GM18499 (cell line): ENCODE data around the gene DENND1B.
"Not testable (repeated sequence)": the region's sequence is repeated elsewhere in the genome, so short reads cannot be mapped to it uniquely, and the experiment has no call there.

Experiments
- ATAC-seq: cut with Tn5 transposase; IDR thresholded peaks from one replicate; pipeline ENCODE4 v1.9.1; 2021; ENCODE audit warnings: moderate number of reproducible peaks; ENCODE audit not compliant: insufficient read depth, unreplicated experiment

Gene DENND1B

GRCh38 chr1:197577580-197577979 lies 197.7 kb downstream of the DENND1B start:
- no peak for ATAC-seq

- not testable (repeated sequence) for ATAC-seq
These were observed 199.7 kb downstream of the DENND1B start for GRCh38 chr1:197575531-197575930.

- no peak for ATAC-seq
These were observed 203.1 kb downstream of the DENND1B start for GRCh38 chr1:197572169-197572568.

GRCh38 chr1:197567442-197567841 lies 207.8 kb downstream of the DENND1B start:
- no peak for ATAC-seq

- no peak for ATAC-seq
These were observed 214.2 kb downstream of the DENND1B start for GRCh38 chr1:197561041-197561440.

GRCh38 chr1:197559655-197560054 lies 215.6 kb downstream of the DENND1B start:
- ATAC-seq: no peak

- no peak for ATAC-seq
These were observed 216.0 kb downstream of the DENND1B start for GRCh38 chr1:197559244-197559643.

- no peak for ATAC-seq
These were observed 218.0 kb downstream of the DENND1B start for GRCh38 chr1:197557302-197557701.

- ATAC-seq: no peak
These were observed 222.0 kb downstream of the DENND1B start for GRCh38 chr1:197553281-197553680.

GRCh38 chr1:197546989-197547388 lies 228.3 kb downstream of the DENND1B start:
- ATAC-seq: no peak

GRCh38 chr1:197544553-197544952 lies 230.7 kb downstream of the DENND1B start:
- no peak for ATAC-seq

- ATAC-seq: no peak
These were observed 231.2 kb downstream of the DENND1B start for GRCh38 chr1:197544130-197544529.

- ATAC-seq: no peak
These were observed 233.9 kb downstream of the DENND1B start for GRCh38 chr1:197541411-197541810.

- no peak for ATAC-seq
These were observed 248.4 kb downstream of the DENND1B start for GRCh38 chr1:197526736-197527371.

GRCh38 chr1:197521118-197521739 lies 254.1 kb downstream of the DENND1B start:
- ATAC-seq: peak; percentile 72

- ATAC-seq: no peak
These were observed 255.4 kb downstream of the DENND1B start for GRCh38 chr1:197519741-197520334.

- ATAC-seq: no peak
These were observed 259.9 kb downstream of the DENND1B start for GRCh38 chr1:197515421-197515820.

- ATAC-seq: no peak
These were observed 264.4 kb downstream of the DENND1B start for GRCh38 chr1:197510691-197511378.

- ATAC-seq: no peak
These were observed 278.6 kb downstream of the DENND1B start for GRCh38 chr1:197496722-197497121.

- not testable (repeated sequence) for ATAC-seq
These were observed 283.8 kb downstream of the DENND1B start for GRCh38 chr1:197491505-197491904.

- ATAC-seq: no peak
These were observed 288.3 kb downstream of the DENND1B start for GRCh38 chr1:197486946-197487345.
